ENCODE data around the gene SLIT1.
A peak's percentile ranks its signal among the peaks of the same experiment; 100 is the strongest.

The SLIT1 gene

GRCh38 chr10:97017474-97017903, 168.3 kb downstream of the SLIT1 start:
- DNase-seq = no peak

- DNase-seq = peak in 1 of 2 donors; percentile 3
Observed at GRCh38 chr10:97016728-97017473, 168.9 kb downstream of the SLIT1 start.

- no peak for DNase-seq
Observed at GRCh38 chr10:97015240-97015639, 170.5 kb downstream of the SLIT1 start.

- no peak for DNase-seq
Observed at GRCh38 chr10:97013983-97014382, 171.8 kb downstream of the SLIT1 start.

- DNase-seq = no peak
Observed at GRCh38 chr10:97013568-97013967, 172.2 kb downstream of the SLIT1 start.

- DNase-seq = no peak
Observed at GRCh38 chr10:97012470-97012869, 173.3 kb downstream of the SLIT1 start.

- no peak for DNase-seq
Observed at GRCh38 chr10:97011397-97011796, 174.4 kb downstream of the SLIT1 start.

- DNase-seq = no peak
Observed at GRCh38 chr10:97010695-97011206, 175.0 kb downstream of the SLIT1 start.

- DNase-seq = no peak
Observed at GRCh38 chr10:97007417-97007816, 178.3 kb downstream of the SLIT1 start.

- no peak for DNase-seq
Observed at GRCh38 chr10:97006364-97006763, 179.4 kb downstream of the SLIT1 start.

- DNase-seq = no peak
Observed at GRCh38 chr10:97005349-97005748, 180.4 kb downstream of the SLIT1 start.

- DNase-seq = no peak
Observed at GRCh38 chr10:97004591-97004990, 181.2 kb downstream of the SLIT1 start.

GRCh38 chr10:97003804-97004201, 182.0 kb downstream of the SLIT1 start:
- DNase-seq = no peak

- DNase-seq = no peak
Observed at GRCh38 chr10:97003151-97003803, 182.5 kb downstream of the SLIT1 start.

- no peak for DNase-seq
Observed at GRCh38 chr10:97002670-97003069, 183.1 kb downstream of the SLIT1 start.

GRCh38 chr10:97001183-97001991, 184.4 kb downstream of the SLIT1 start:
- no peak for DNase-seq

- no peak for DNase-seq
Observed at GRCh38 chr10:97000487-97001182, 185.1 kb downstream of the SLIT1 start.

GRCh38 chr10:96999987-97000386, 185.8 kb downstream of the SLIT1 start:
- DNase-seq = no peak

GRCh38 chr10:96999337-96999736, 186.4 kb downstream of the SLIT1 start:
- DNase-seq = no peak

GRCh38 chr10:96998329-96998888, 187.3 kb downstream of the SLIT1 start:
- DNase-seq = no peak

- DNase-seq = no peak
Observed at GRCh38 chr10:96996275-96996965, 189.3 kb downstream of the SLIT1 start.

- no peak for DNase-seq
Observed at GRCh38 chr10:96995851-96996250, 189.9 kb downstream of the SLIT1 start.

Measured in bone marrow (tissue), 2 donors.